ENCODE measurements around the gene UBE2K. TPM values are rescaled to one million over a fixed set of nuclear protein-coding genes. Genes with fewer than 3 reads are reported as not detected.

UBE2K gene
- total and polyA plus RNA-seq, 2 of the 13 experiments (the other 11 are each of a cell fraction or from before 2014, with no cell fraction given) = 36.2 to 81.0 TPM

GRCh38 chr4:39718366-39719323, 20.7 kb downstream of the UBE2K start:
- in situ Hi-C loops (cut with HindIII; ENCODE audit: extremely low pct_ligation_motif_present, low pct_unique_long_range_greater_than_20kb) = no loop called here
- DNase-seq (ENCODE audit: low spot score) = no peak
- intact Hi-C loops (cut with micrococcal nuclease; ENCODE audit: unreplicated experiment) = no loop called here
- no peak; the same call in 2 of the 3 replicates for ATAC-seq
- Histone ChIP-seq H3K4me2 (ENCODE audit: low read depth, low read length) (no peak overlapping the region), H3K9ac (ENCODE audit: insufficient read depth, low read depth, low read length) (no peak overlapping the region), H3K4me1 (ENCODE audit: insufficient read depth, low read length) (no peaks in the 10 kb centered on the region), H4K20me1 (ENCODE audit: insufficient read depth, low read length) (peaks cover 28% of the 10 kb centered on the region), H3K36me3 (replicated peaks in 1 of 2; ENCODE audit: control insufficient read depth in 1 of 2, insufficient read depth in 2 of 2, low read length in 2 of 2) (peaks cover 4 to 17% of the 10 kb centered on the region in 2 experiments; a peak in 3 of 5 replicates), H3K27me3 (ENCODE audit: control insufficient read depth in 1 of 2, insufficient read depth in 2 of 2, low read length in 2 of 2) (no peaks in the 10 kb centered on the region), H3K79me2 (ENCODE audit: insufficient read depth, low read length) (peaks cover 89% of the 10 kb centered on the region), H3K9me3 (ENCODE audit: low read length) (no peaks in the 10 kb centered on the region), H3K27ac (ENCODE audit: extremely low read length, insufficient read depth, low read length) (no peak overlapping the region), H3K4me3 (replicated peaks in 1 of 3; ENCODE audit: insufficient read depth in 1 of 3, low read depth in 2 of 3, low read length in 3 of 3) (no peak overlapping the region), H2AFZ (ENCODE audit: low read length) (no peak overlapping the region)
- FAIRE-seq = no peak
- no TSS peak for BruUV-seq (replicated peaks)
- WGBS (ENCODE audit: low lambda C conversion rate) = 93% methylated on average over 11 of the region's 33 CpGs
- POLR2A ChIA-PET = no interaction called here
- CTCF ChIA-PET (ENCODE audit: low intra/inter-chr PET ratio, low total read pairs) = no interaction called here
- TF ChIP-seq ZNF225 (CRISPR knock-in tag; IDR thresholded peaks at IDR 0.05) (no peak), ZNF550 (CRISPR knock-in tag; IDR thresholded peaks at IDR 0.05; ENCODE audit: borderline replicate concordance) (no peak), CTCF (CRISPR knock-in tag; IDR thresholded peaks at IDR 0.05) (no peak), ISL2 (CRISPR knock-in tag; IDR thresholded peaks at IDR 0.05) (no peak), RELA (CRISPR knock-in tag; IDR thresholded peaks at IDR 0.05) (no peak), MLX (CRISPR knock-in tag; IDR thresholded peaks at IDR 0.05) (no peak), ATF4 (CRISPR knock-in tag; IDR thresholded peaks at IDR 0.05) (no peak), ZNF597 (CRISPR knock-in tag; IDR thresholded peaks at IDR 0.05) (no peak), ZSCAN31 (CRISPR knock-in tag; IDR thresholded peaks at IDR 0.05; ENCODE audit: low read depth) (no peak), IRX3 (CRISPR knock-in tag; IDR thresholded peaks at IDR 0.05; ENCODE audit: borderline replicate concordance, low read depth) (no peak), FUBP1 (CRISPR knock-in tag; IDR thresholded peaks at IDR 0.05; ENCODE audit: borderline replicate concordance) (no peak)

Data from HepG2 (cell line).